Neuronal stem cell (in vitro differentiated cells): Measurements from ENCODE around the gene TANK.
"Not testable (repeated sequence)": the region's sequence is repeated elsewhere in the genome, so short reads cannot be mapped to it uniquely, and the experiment has no call there.

Source experiments
- DNase-seq: peaks from one replicate; pipeline ENCODE4 v3.0.0-alpha.2; 2013; ENCODE audit warnings: low spot score
- H2AFZ ChIP-seq: one replicate; pipeline ENCODE4 v1.6.1; 2013; ENCODE audit warnings: mild to moderate bottlenecking, low read length, inconsistent platforms
- H2AK5ac ChIP-seq: 2 replicates; pipeline ENCODE4 v1.6.1; 2013; ENCODE audit warnings: low read depth, mild to moderate bottlenecking, inconsistent platforms, low read length, moderate library complexity, mixed read lengths
- H2BK120ac ChIP-seq: 2 replicates; pipeline ENCODE4 v1.6.1; 2013; ENCODE audit warnings: low read depth, mild to moderate bottlenecking, inconsistent platforms, low read length, moderate library complexity, mixed read lengths
- H2BK12ac ChIP-seq: one replicate; pipeline ENCODE4 v1.6.1; 2013; ENCODE audit warnings: low read length, inconsistent platforms
- H2BK15ac ChIP-seq: 2 replicates; pipeline ENCODE4 v1.6.1; 2013; ENCODE audit warnings: mild to moderate bottlenecking, low read length, inconsistent platforms, mixed read lengths
- H2BK5ac ChIP-seq: one replicate; pipeline ENCODE4 v1.6.1; 2013; ENCODE audit warnings: inconsistent platforms, mild to moderate bottlenecking, low read length, moderate library complexity
- H3K14ac ChIP-seq: one replicate; pipeline ENCODE4 v1.6.1; 2013; ENCODE audit warnings: low read length, inconsistent platforms
- H3K18ac ChIP-seq: 2 replicates; pipeline ENCODE4 v1.6.1; 2013; ENCODE audit warnings: low read length, inconsistent platforms
- H3K23ac ChIP-seq: 2 replicates; pipeline ENCODE4 v1.6.1; 2013; ENCODE audit warnings: low read depth, mild to moderate bottlenecking, mixed read lengths, low read length, inconsistent platforms; ENCODE audit not compliant: poor library complexity
- H3K27ac ChIP-seq: replicated peaks from 3 replicates; pipeline ENCODE4 v1.5.1; 2013; ENCODE audit warnings: low read length, inconsistent platforms
- H3K27me3 ChIP-seq, 3 experiments: 2 replicates each; pipeline ENCODE4 v1.6.1; 2013; ENCODE audit warnings: low read length in 3 of 3, mild to moderate bottlenecking in 2 of 3, inconsistent platforms in 1 of 3, low read depth in 1 of 3, mixed read lengths in 1 of 3, moderate library complexity in 1 of 3; ENCODE audit not compliant: control insufficient read depth in 3 of 3, insufficient read depth in 3 of 3
- H3K36me3 ChIP-seq, 2 donors: replicated peaks in 1 of 2; 2 replicates each; pipeline ENCODE4 v1.6.1; 2013; ENCODE audit warnings: low read length in 2 of 2; ENCODE audit not compliant: control insufficient read depth in 2 of 2, insufficient read depth in 2 of 2
- H3K4ac ChIP-seq: 2 replicates; pipeline ENCODE4 v1.6.1; 2013; ENCODE audit warnings: inconsistent platforms, mild to moderate bottlenecking, low read length, moderate library complexity
- H3K4me1 ChIP-seq, 2 donors: 1 replicate in 1 of 2; 2 replicates in 1 of 2; pipeline ENCODE4 v1.6.1; 2013; ENCODE audit warnings: low read length in 2 of 2, low read depth in 1 of 2; ENCODE audit not compliant: control insufficient read depth in 2 of 2, insufficient read depth in 1 of 2
- H3K4me2 ChIP-seq: one replicate; pipeline ENCODE4 v1.6.1; 2013; ENCODE audit warnings: mild to moderate bottlenecking, low read length, inconsistent platforms; ENCODE audit not compliant: insufficient read depth, poor library complexity, severe bottlenecking
- H3K4me3 ChIP-seq, 2 donors: 2 replicates each; pipeline ENCODE4 v1.5.1; 2013; ENCODE audit warnings: low read length in 2 of 2, mild to moderate bottlenecking in 2 of 2, inconsistent platforms in 1 of 2, moderate library complexity in 1 of 2
- H3K79me1 ChIP-seq: one replicate; pipeline ENCODE4 v1.6.1; 2013; ENCODE audit warnings: low read depth, mild to moderate bottlenecking, inconsistent platforms, low read length, moderate library complexity
- H3K9ac ChIP-seq: one replicate; pipeline ENCODE4 v1.6.1; 2013; ENCODE audit warnings: mild to moderate bottlenecking, low read depth, low read length, inconsistent platforms; ENCODE audit not compliant: poor library complexity
- H3K9me3 ChIP-seq, 2 donors: replicated peaks in 1 of 2; 2 replicates each; pipeline versions ENCODE3 to v1.6.1; 2013; ENCODE audit warnings: low read length in 2 of 2, mild to moderate bottlenecking in 2 of 2, inconsistent platforms in 1 of 2, low read depth in 1 of 2, mixed read lengths in 1 of 2, moderate library complexity in 1 of 2; ENCODE audit not compliant: control insufficient read depth in 2 of 2, insufficient read depth in 1 of 2
- H4K8ac ChIP-seq: one replicate; pipeline ENCODE4 v1.6.1; 2013; ENCODE audit warnings: low read depth, mild to moderate bottlenecking, inconsistent platforms, low read length, moderate library complexity
- H4K91ac ChIP-seq: one replicate; pipeline ENCODE4 v1.6.1; 2013; ENCODE audit warnings: low read length, low read depth, mild to moderate bottlenecking, inconsistent platforms; ENCODE audit not compliant: poor library complexity
- WGBS, 2 donors: extraction: QIAGEN DNeasy Blood & Tissue Kit; methylation state at CpG; one replicate each; pipeline ENCODE4 v1.1.7; 2013; ENCODE audit warnings: missing lambda C conversion rate in 2 of 2, mixed read lengths in 1 of 2; ENCODE audit not compliant: insufficient read length in 2 of 2, insufficient replicate concordance in 1 of 2; ENCODE audit errors: extremely low coverage in 2 of 2; 5-methylcytosine and 5-hydroxymethylcytosine counted together

TANK gene

GRCh38 chr2:161244387-161245260 is 84.4 kb downstream of the TANK start:
- not testable (repeated sequence) for H2AK5ac ChIP-seq, H2BK5ac ChIP-seq, H3K9ac ChIP-seq, H4K8ac ChIP-seq, H3K14ac ChIP-seq, H3K23ac ChIP-seq, H3K4ac ChIP-seq, H4K91ac ChIP-seq, H3K4me3 ChIP-seq, H2BK12ac ChIP-seq, H2BK15ac ChIP-seq, H2BK120ac ChIP-seq, H3K36me3 ChIP-seq, DNase-seq, H3K27ac ChIP-seq, H2AFZ ChIP-seq, H3K27me3 ChIP-seq, H3K9me3 ChIP-seq, H3K79me1 ChIP-seq
- WGBS, 2 donors: no CpG with 5 or more reads among the region's 53 CpGs
- Histone ChIP-seq H3K4me1 (peaks cover 0 to 15% of the 10 kb centered on the region in 2 donors), H3K4me2 (peak overlapping the region; percentile 43), H3K18ac (peak overlapping the region; percentile 83)

- no peak overlapping the region for H4K91ac ChIP-seq
- no peaks in the 10 kb centered on the region for H3K36me3 ChIP-seq
- no peak overlapping the region for H4K8ac ChIP-seq
- no peak overlapping the region for H3K18ac ChIP-seq
- no peak overlapping the region for H3K27ac ChIP-seq
- no CpG with 5 or more reads among the region's 5 CpGs for WGBS, 2 donors
- no peak overlapping the region for H2BK120ac ChIP-seq
- no peak overlapping the region for H3K4me3 ChIP-seq
- H2AK5ac ChIP-seq: no peak overlapping the region
- H3K4me2 ChIP-seq: no peak overlapping the region
- no peak overlapping the region for H2BK5ac ChIP-seq
- H3K9ac ChIP-seq: no peak overlapping the region
- H3K4me1 ChIP-seq: peaks cover 0 to 15% of the 10 kb centered on the region in 2 donors
- H3K14ac ChIP-seq: no peak overlapping the region
- no peaks in the 10 kb centered on the region for H3K9me3 ChIP-seq
- no peak overlapping the region for H3K4ac ChIP-seq
- H2AFZ ChIP-seq: no peak overlapping the region
- H3K79me1 ChIP-seq: no peaks in the 10 kb centered on the region
- H2BK12ac ChIP-seq: no peak overlapping the region
- no peak for DNase-seq
- H2BK15ac ChIP-seq: no peak overlapping the region
- no peaks in the 10 kb centered on the region for H3K27me3 ChIP-seq
- no peak overlapping the region for H3K23ac ChIP-seq
Observed at GRCh38 chr2:161245261-161245553, 85.0 kb downstream of the TANK start.

GRCh38 chr2:161245671-161246070 is 85.4 kb downstream of the TANK start:
- Histone ChIP-seq H3K27ac (no peak overlapping the region), H3K14ac (no peak overlapping the region), H3K27me3 (no peaks in the 10 kb centered on the region), H3K4me3 (no peak overlapping the region), H3K18ac (no peak overlapping the region), H3K9me3 (no peaks in the 10 kb centered on the region), H3K79me1 (no peaks in the 10 kb centered on the region), H4K8ac (no peak overlapping the region), H3K4ac (no peak overlapping the region), H2AFZ (no peak overlapping the region), H4K91ac (no peak overlapping the region), H2BK15ac (no peak overlapping the region), H3K4me2 (no peak overlapping the region), H3K4me1 (peaks cover 0 to 15% of the 10 kb centered on the region in 2 donors), H3K23ac (no peak overlapping the region), H2BK120ac (no peak overlapping the region), H3K36me3 (no peaks in the 10 kb centered on the region), H3K9ac (no peak overlapping the region), H2BK12ac (no peak overlapping the region), H2AK5ac (no peak overlapping the region), H2BK5ac (no peak overlapping the region)
- no CpG with 5 or more reads among the region's 2 CpGs for WGBS, 2 donors
- no peak for DNase-seq

- WGBS, 2 donors: no CpG with 5 or more reads among the region's 5 CpGs
- H2BK12ac ChIP-seq: no peak overlapping the region
Observed at GRCh38 chr2:161246281-161246680, 86.1 kb downstream of the TANK start.

More at GRCh38 chr2:161246281-161246680, 86.1 kb downstream of the TANK start:
- Histone ChIP-seq H3K4me2 (no peak overlapping the region), H3K79me1 (no peaks in the 10 kb centered on the region), H3K18ac (no peak overlapping the region), H2AK5ac (no peak overlapping the region), H3K4ac (no peak overlapping the region), H3K4me1 (peaks cover 0 to 15% of the 10 kb centered on the region in 2 donors), H3K9me3 (no peaks in the 10 kb centered on the region), H3K27ac (no peak overlapping the region), H3K23ac (no peak overlapping the region), H2BK5ac (no peak overlapping the region), H2BK15ac (no peak overlapping the region), H3K27me3 (no peaks in the 10 kb centered on the region), H2BK120ac (no peak overlapping the region), H4K91ac (no peak overlapping the region), H2AFZ (no peak overlapping the region), H3K9ac (no peak overlapping the region), H3K36me3 (no peaks in the 10 kb centered on the region), H4K8ac (no peak overlapping the region), H3K4me3 (no peak overlapping the region), H3K14ac (no peak overlapping the region)
- DNase-seq: no peak
